Ectodermal cell (in vitro differentiated cells): ENCODE data around the gene COMMD1.

Experiments
- H3K27ac ChIP-seq: 2 replicates; pipeline ENCODE4 v1.7.0; 2013; ENCODE audit warnings: mild to moderate bottlenecking, low read depth, low read length; ENCODE audit not compliant: insufficient read depth, poor library complexity, severe bottlenecking
- H3K27me3 ChIP-seq: 2 replicates; pipeline ENCODE4 v1.7.0; 2013; ENCODE audit warnings: mild to moderate bottlenecking, low read length; ENCODE audit not compliant: insufficient read depth, control insufficient read depth, poor library complexity, severe bottlenecking
- H3K36me3 ChIP-seq: one replicate; pipeline ENCODE4 v1.7.0; 2013; ENCODE audit warnings: low read length; ENCODE audit not compliant: control insufficient read depth, insufficient read depth
- H3K4me1 ChIP-seq: one replicate; pipeline ENCODE4 v1.7.0; 2013; ENCODE audit warnings: low read length; ENCODE audit not compliant: control insufficient read depth, insufficient read depth
- H3K4me3 ChIP-seq: 2 replicates; pipeline ENCODE4 v1.7.0; 2013; ENCODE audit warnings: low read depth, low read length, control low read depth; ENCODE audit not compliant: insufficient read depth
- H3K9me3 ChIP-seq: 2 replicates; pipeline ENCODE4 v1.7.0; 2013; ENCODE audit warnings: mild to moderate bottlenecking, low read length, moderate library complexity; ENCODE audit not compliant: control insufficient read depth
- WGBS, 2 experiments: methylation state at CpG; one replicate each; pipeline ENCODE4 v1.1.7; 2013; ENCODE audit warnings: missing lambda C conversion rate in 2 of 2; 5-methylcytosine and 5-hydroxymethylcytosine counted together

COMMD1 gene

GRCh38 chr2:61920548-61920947 lies 15.1 kb downstream of the COMMD1 start:
- Histone ChIP-seq H3K4me3 (no peak overlapping the region), H3K27me3 (no peaks in the 10 kb centered on the region), H3K9me3 (no peaks in the 10 kb centered on the region), H3K36me3 (no peaks in the 10 kb centered on the region), H3K27ac (no peak overlapping the region), H3K4me1 (no peaks in the 10 kb centered on the region)
- no CpG with 5 or more reads among the region's 1 CpG for WGBS, 2 experiments

DNA sequence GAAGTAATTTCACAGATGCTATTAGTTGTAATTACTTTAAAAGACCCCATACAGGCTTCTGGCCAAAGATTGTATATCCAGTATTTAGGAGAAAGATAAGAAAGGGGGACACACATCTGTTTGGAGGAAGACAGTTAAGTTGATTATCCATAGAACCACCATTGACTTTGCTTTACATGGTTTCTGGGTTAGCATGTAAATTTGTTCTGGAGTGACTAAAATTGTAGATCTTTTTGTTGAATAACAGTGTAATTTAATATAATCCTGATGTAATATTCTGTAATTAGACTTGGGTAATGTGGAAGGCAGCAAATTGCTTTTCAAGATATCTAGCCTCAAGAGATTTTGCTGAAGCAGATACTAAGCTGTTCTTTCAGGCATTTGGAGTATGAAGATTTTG lies 17.2 kb downstream of the COMMD1 start:
- Histone ChIP-seq H3K27me3 (no peaks in the 10 kb centered on the region), H3K4me1 (no peaks in the 10 kb centered on the region), H3K36me3 (no peaks in the 10 kb centered on the region), H3K27ac (no peak overlapping the region), H3K9me3 (no peaks in the 10 kb centered on the region), H3K4me3 (no peak overlapping the region)

GRCh38 chr2:61924895-61925663 lies 19.6 kb downstream of the COMMD1 start:
- H3K4me3 ChIP-seq, result no peak overlapping the region
- H3K27ac ChIP-seq, result no peak overlapping the region
- H3K9me3 ChIP-seq, result no peaks in the 10 kb centered on the region
- 79 to 81% methylated on average over 15 of the region's 15 CpGs for WGBS, 2 experiments
- H3K4me1 ChIP-seq, result no peaks in the 10 kb centered on the region
- H3K27me3 ChIP-seq, result no peaks in the 10 kb centered on the region
- no peaks in the 10 kb centered on the region for H3K36me3 ChIP-seq

GRCh38 chr2:61926531-61927477 lies 21.3 kb downstream of the COMMD1 start:
- Histone ChIP-seq H3K4me3 (no peak overlapping the region), H3K27ac (no peak overlapping the region), H3K9me3 (no peaks in the 10 kb centered on the region), H3K36me3 (no peaks in the 10 kb centered on the region), H3K27me3 (no peaks in the 10 kb centered on the region), H3K4me1 (no peaks in the 10 kb centered on the region)
- WGBS, 2 experiments, result 92% methylated on average over 8 of the region's 8 CpGs

DNA sequence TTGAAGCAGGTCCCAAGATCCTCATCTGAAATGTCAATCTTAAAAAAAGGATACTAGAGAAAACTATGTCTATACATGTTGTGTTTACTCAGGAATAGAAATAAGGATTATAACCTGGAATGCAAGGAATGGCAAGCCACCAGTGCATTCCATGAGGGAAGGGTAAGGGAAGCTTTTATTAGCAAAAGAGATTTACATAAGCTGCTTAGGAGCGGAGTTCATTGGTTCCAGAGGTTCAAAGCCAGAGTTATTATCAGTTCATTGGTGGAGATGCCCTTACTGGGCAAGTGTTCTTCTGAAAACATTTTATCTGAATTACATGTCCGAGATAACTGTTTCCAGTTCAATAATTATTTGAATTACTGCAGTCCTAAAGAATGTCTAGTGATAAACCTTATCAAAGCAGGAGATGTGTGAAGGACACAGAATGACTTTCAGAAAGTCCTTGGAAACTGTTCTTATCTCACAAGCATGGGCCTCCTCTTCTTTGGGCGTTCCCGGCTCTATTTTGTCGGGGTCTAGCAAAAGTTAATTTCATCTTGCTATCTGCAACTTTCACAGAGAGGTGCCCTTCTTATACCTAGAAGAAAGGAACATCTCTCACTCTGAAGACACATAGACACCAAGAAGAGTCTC lies 23.5 kb downstream of the COMMD1 start:
- 91 to 96% methylated on average over 5 of the region's 5 CpGs for WGBS, 2 experiments
- H3K36me3 ChIP-seq, result no peaks in the 10 kb centered on the region
- no peak overlapping the region for H3K4me3 ChIP-seq
- no peak overlapping the region for H3K27ac ChIP-seq
- no peaks in the 10 kb centered on the region for H3K4me1 ChIP-seq
- H3K9me3 ChIP-seq, result no peaks in the 10 kb centered on the region
- H3K27me3 ChIP-seq, result no peaks in the 10 kb centered on the region

DNA sequence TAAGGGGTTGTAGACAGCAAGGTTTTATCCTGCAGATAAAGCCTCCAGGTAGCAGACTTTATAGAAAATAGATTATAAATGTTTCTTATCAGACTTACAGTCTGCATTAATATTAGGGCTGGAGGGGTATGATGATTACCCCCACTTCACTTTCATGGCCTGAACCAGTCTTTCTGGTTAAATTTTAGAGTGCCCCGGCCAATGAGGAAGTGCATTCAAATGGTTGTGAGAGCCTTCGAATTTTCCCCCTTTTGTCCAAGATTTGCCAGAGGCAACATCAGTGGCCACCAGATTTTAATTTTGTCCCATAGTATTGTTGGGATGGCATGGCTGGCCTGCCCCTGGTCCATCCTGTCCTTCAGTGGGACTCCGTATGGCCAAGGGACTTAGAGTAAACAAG lies 31.6 kb downstream of the COMMD1 start:
- H3K4me3 ChIP-seq, result no peak overlapping the region
- H3K9me3 ChIP-seq, result no peaks in the 10 kb centered on the region
- H3K4me1 ChIP-seq, result no peaks in the 10 kb centered on the region
- WGBS, 2 experiments, result 96 to 97% methylated on average over 3 of the region's 3 CpGs
- H3K27me3 ChIP-seq, result no peaks in the 10 kb centered on the region
- no peak overlapping the region for H3K27ac ChIP-seq
- no peaks in the 10 kb centered on the region for H3K36me3 ChIP-seq

GRCh38 chr2:61937886-61938285 lies 32.4 kb downstream of the COMMD1 start:
- Histone ChIP-seq H3K36me3 (no peaks in the 10 kb centered on the region), H3K4me3 (no peak overlapping the region), H3K9me3 (no peaks in the 10 kb centered on the region), H3K27ac (no peak overlapping the region), H3K27me3 (no peaks in the 10 kb centered on the region), H3K4me1 (no peaks in the 10 kb centered on the region)
- 88 to 91% methylated on average over 5 of the region's 5 CpGs for WGBS, 2 experiments

DNA sequence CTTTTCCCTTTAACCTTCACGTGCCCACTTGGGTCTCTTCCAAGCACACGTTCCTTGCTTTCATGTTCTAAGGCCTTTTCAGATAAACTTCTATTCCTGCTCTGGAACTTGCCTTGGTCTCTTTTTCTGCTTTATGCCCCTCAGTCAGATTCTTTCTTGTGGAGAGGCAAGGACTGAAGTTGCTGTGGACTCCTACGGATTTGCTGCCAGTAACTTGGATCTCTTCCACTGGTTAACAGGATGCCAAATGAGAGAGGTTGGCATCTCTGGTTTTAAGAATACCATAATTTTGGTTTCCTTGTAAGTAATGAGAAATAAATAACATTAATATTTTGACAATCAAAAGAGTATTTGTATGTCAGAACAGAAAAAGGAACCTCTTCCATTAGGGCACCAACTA lies 33.0 kb downstream of the COMMD1 start:
- Histone ChIP-seq H3K4me1 (no peaks in the 10 kb centered on the region), H3K27me3 (no peaks in the 10 kb centered on the region), H3K9me3 (no peaks in the 10 kb centered on the region), H3K36me3 (no peaks in the 10 kb centered on the region), H3K27ac (no peak overlapping the region), H3K4me3 (no peak overlapping the region)
- 86 to 92% methylated on average over 3 of the region's 3 CpGs for WGBS, 2 experiments

GRCh38 chr2:61943251-61943650 lies 37.8 kb downstream of the COMMD1 start:
- H3K27me3 ChIP-seq, result no peaks in the 10 kb centered on the region
- no peaks in the 10 kb centered on the region for H3K4me1 ChIP-seq
- H3K36me3 ChIP-seq, result no peaks in the 10 kb centered on the region
- no peak overlapping the region for H3K27ac ChIP-seq
- H3K4me3 ChIP-seq, result no peak overlapping the region
- no peaks in the 10 kb centered on the region for H3K9me3 ChIP-seq
- 91 to 94% methylated on average over 2 of the region's 2 CpGs for WGBS, 2 experiments

- H3K4me3 ChIP-seq, result no peak overlapping the region
- H3K4me1 ChIP-seq, result no peaks in the 10 kb centered on the region
- WGBS, 2 experiments, result 89% methylated on average over 2 of the region's 4 CpGs
Observed at GRCh38 chr2:61946666-61947065, 41.2 kb downstream of the COMMD1 start.

More at GRCh38 chr2:61946666-61947065, 41.2 kb downstream of the COMMD1 start:
- Histone ChIP-seq H3K27me3 (no peaks in the 10 kb centered on the region), H3K36me3 (no peaks in the 10 kb centered on the region), H3K27ac (no peak overlapping the region), H3K9me3 (no peaks in the 10 kb centered on the region)
